Smooth muscle cell (in vitro differentiated cells): ENCODE data around the gene UBAC2. TPM values are rescaled to one million over a fixed set of nuclear protein-coding genes. Genes with fewer than 3 reads are reported as not detected.

ENCODE experiments used
- DNase-seq: peaks from one replicate; lab custom pipeline; 2025; ENCODE audit not compliant: unreplicated experiment; lab: John Stamatoyannopoulos, UW
- H2AFZ ChIP-seq: fragments of 200-600 bp; sonication (generic); 2 replicates; pipeline ENCODE4 v1.6.0; 2016; ENCODE audit warnings: antibody characterized with exemption, low read depth, mild to moderate bottlenecking
- H3F3A ChIP-seq: fragments of 200-600 bp; sonication (generic); 2 replicates; pipeline ENCODE4 v1.6.0; 2017; ENCODE audit warnings: antibody characterized with exemption, low read depth
- H3K27ac ChIP-seq: fragments of 200-600 bp; sonication (generic); 2 replicates; pipeline ENCODE4 v1.5.1; 2016; ENCODE audit warnings: low read depth, mild to moderate bottlenecking
- H3K27me3 ChIP-seq: fragments of 200-600 bp; sonication (generic); 2 replicates; pipeline ENCODE4 v1.6.1; 2016; ENCODE audit warnings: low read depth, mild to moderate bottlenecking
- H3K36me3 ChIP-seq: fragments of 200-600 bp; sonication (generic); 2 replicates; pipeline ENCODE4 v1.5.1; 2016; ENCODE audit warnings: low read depth
- H3K4me1 ChIP-seq: fragments of 200-600 bp; sonication (generic); 2 replicates; pipeline ENCODE4 v1.5.1; 2016; ENCODE audit warnings: low read depth
- H3K4me2 ChIP-seq: fragments of 200-600 bp; sonication (generic); 2 replicates; pipeline ENCODE4 v1.6.0; 2016; ENCODE audit warnings: mild to moderate bottlenecking
- H3K4me3 ChIP-seq: fragments of 200-600 bp; sonication (generic); 2 replicates; pipeline ENCODE4 v1.5.1; 2016; ENCODE audit warnings: mild to moderate bottlenecking
- H3K79me2 ChIP-seq: fragments of 200-600 bp; sonication (generic); 2 replicates; pipeline ENCODE4 v1.6.0; 2016; ENCODE audit warnings: low read depth, mild to moderate bottlenecking
- H3K9ac ChIP-seq: fragments of 200-600 bp; sonication (generic); 2 replicates; pipeline ENCODE4 v1.6.0; 2016; ENCODE audit warnings: low read depth
- H3K9me3 ChIP-seq: fragments of 200-600 bp; sonication (generic); replicated peaks from 2 replicates; pipeline ENCODE4 v1.5.1; 2016; ENCODE audit warnings: low read depth
- H4K20me1 ChIP-seq: fragments of 200-600 bp; sonication (generic); 2 replicates; pipeline ENCODE4 v1.6.0; 2016; ENCODE audit warnings: low read depth
- CTCF ChIP-seq: fragments of 200-600 bp; sonication (generic); IDR thresholded peaks from 2 replicates; pipeline ENCODE4 v1.5.1; 2017; ENCODE audit warnings: borderline replicate concordance, mild to moderate bottlenecking, antibody characterized with exemption; ENCODE audit not compliant: insufficient read depth, poor library complexity, severe bottlenecking
- WGBS: methylation state at CpG from one replicate; pipeline ENCODE4 v1.1.7; 2016; ENCODE audit warnings: low lambda C conversion rate; 5-methylcytosine and 5-hydroxymethylcytosine counted together
- polyA plus RNA-seq: library from polyadenylated mRNA; unstranded; fragments of >200 nt; fragmentation: Nextera tagmentation; extraction: Ambion mirVana; gene quantifications from 2 replicates; pipeline ENCODE4 v1.2.1, GENCODE V29; 2016
- total RNA-seq: library from RNA; depleted of rRNA; stranded (reverse); fragments of >200 nt; gene quantifications from 2 replicates; pipeline ENCODE4 v1.2.3, GENCODE V29; 2014

Gene UBAC2
- total and polyA plus RNA-seq, 2 experiments from 2014 or later, result 58.4 to 74.0 TPM

DNA sequence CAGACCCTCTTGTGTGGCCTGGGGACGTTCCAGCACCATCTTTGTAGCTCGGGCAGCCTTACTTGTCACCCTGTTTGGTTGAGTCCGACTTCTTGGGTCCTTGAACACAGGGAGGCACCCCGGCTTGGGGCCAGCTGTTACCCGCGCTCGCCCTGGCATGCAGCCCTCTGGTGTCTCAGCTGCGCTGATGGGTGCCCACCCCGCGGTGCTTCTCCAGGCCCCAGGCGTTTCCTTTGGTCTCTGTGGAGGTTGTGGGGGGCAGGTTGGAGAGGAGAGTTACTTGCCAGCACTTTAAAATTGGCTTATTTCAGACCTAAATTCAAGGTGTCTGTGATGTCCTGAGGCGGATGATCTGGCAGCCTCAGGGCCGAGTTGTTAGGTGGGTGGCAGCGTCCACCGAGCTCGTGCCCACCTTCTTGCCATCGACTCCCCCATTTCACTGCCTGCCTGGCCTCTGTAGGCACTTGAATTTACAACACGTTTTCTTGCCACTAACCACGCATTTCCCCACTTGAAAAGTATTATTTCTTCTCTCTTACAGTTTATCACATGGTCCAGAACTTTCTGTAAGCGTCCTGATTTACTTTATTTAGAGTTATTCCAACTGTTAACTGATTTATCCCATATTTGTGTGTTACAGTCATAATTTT, 16.9 kb downstream of the UBAC2 start:
- no peaks in the 10 kb centered on the region for H3K9me3 ChIP-seq
- no peaks in the 10 kb centered on the region for H3K36me3 ChIP-seq
- no peak overlapping the region for H3K4me3 ChIP-seq
- H2AFZ ChIP-seq, result no peak overlapping the region
- no peak overlapping the region for H3K27ac ChIP-seq
- H3K4me2 ChIP-seq, result no peak overlapping the region
- peaks cover 92% of the 10 kb centered on the region for H3K79me2 ChIP-seq
- no peak for DNase-seq
- H3F3A ChIP-seq, result no peaks in the 10 kb centered on the region
- TF ChIP-seq CTCF, result no peak
- H3K9ac ChIP-seq, result no peak overlapping the region
- H3K27me3 ChIP-seq, result no peaks in the 10 kb centered on the region
- H4K20me1 ChIP-seq, result peaks cover 98% of the 10 kb centered on the region
- no peaks in the 10 kb centered on the region for H3K4me1 ChIP-seq
- 91% methylated on average over 20 of the region's 20 CpGs for WGBS

GRCh38 chr13:99218126-99218525, 17.5 kb downstream of the UBAC2 start:
- DNase-seq, result no peak
- Histone ChIP-seq H3K36me3 (no peaks in the 10 kb centered on the region), H2AFZ (no peak overlapping the region), H3K4me2 (no peak overlapping the region), H3K79me2 (peaks cover 91% of the 10 kb centered on the region), H3K4me1 (no peaks in the 10 kb centered on the region), H3K27me3 (no peaks in the 10 kb centered on the region), H3K9me3 (no peaks in the 10 kb centered on the region), H3K27ac (no peak overlapping the region), H3K4me3 (no peak overlapping the region), H3F3A (no peaks in the 10 kb centered on the region), H3K9ac (no peak overlapping the region), H4K20me1 (peaks cover 95% of the 10 kb centered on the region)
- TF ChIP-seq CTCF, result no peak

- Histone ChIP-seq H3K4me3 (no peak overlapping the region), H3K27ac (no peak overlapping the region), H4K20me1 (peaks cover 92% of the 10 kb centered on the region), H3K9me3 (no peaks in the 10 kb centered on the region), H3K79me2 (peaks cover 91% of the 10 kb centered on the region), H3K27me3 (no peaks in the 10 kb centered on the region), H3F3A (no peaks in the 10 kb centered on the region), H3K4me2 (no peak overlapping the region), H2AFZ (no peak overlapping the region), H3K36me3 (no peaks in the 10 kb centered on the region), H3K4me1 (peaks cover 1% of the 10 kb centered on the region), H3K9ac (no peak overlapping the region)
- 86% methylated on average over 6 of the region's 6 CpGs for WGBS
- no peak for TF ChIP-seq CTCF
- DNase-seq, result no peak
These were observed 17.9 kb downstream of the UBAC2 start for GRCh38 chr13:99218545-99218944.

GRCh38 chr13:99218969-99219368, 18.3 kb downstream of the UBAC2 start:
- Histone ChIP-seq H3K9me3 (no peaks in the 10 kb centered on the region), H3K4me2 (no peak overlapping the region), H3K4me3 (no peak overlapping the region), H3F3A (no peaks in the 10 kb centered on the region), H3K27ac (no peak overlapping the region), H3K4me1 (peaks cover 5% of the 10 kb centered on the region), H3K27me3 (no peaks in the 10 kb centered on the region), H3K9ac (no peak overlapping the region), H3K79me2 (peaks cover 91% of the 10 kb centered on the region), H3K36me3 (no peaks in the 10 kb centered on the region), H4K20me1 (peaks cover 92% of the 10 kb centered on the region), H2AFZ (no peak overlapping the region)
- no peak for TF ChIP-seq CTCF
- no peak for DNase-seq
- 89% methylated on average over 2 of the region's 2 CpGs for WGBS
